GM21515 (cell line): ENCODE measurements around the gene CSNK1G3.
"Not testable (repeated sequence)": the region's sequence is repeated elsewhere in the genome, so short reads cannot be mapped to it uniquely, and the experiment has no call there.

Source experiments
- ATAC-seq: cut with Tn5 transposase; IDR thresholded peaks from one replicate; pipeline ENCODE4 v1.9.1; 2021; ENCODE audit not compliant: unreplicated experiment

CSNK1G3 gene

GRCh38 chr5:123511648-123512605, at the start of gene CSNK1G3:
CSNK1G3 (plus strand) TSS chr5:123512177; CDS start chr5:123545664, 33,487 bp downstream.
- ATAC-seq = peak; percentile 97

- ATAC-seq = not testable (repeated sequence)
Observed at GRCh38 chr5:123466839-123467238, 45.1 kb upstream of the CSNK1G3 start.

- ATAC-seq = no peak
Observed at GRCh38 chr5:123471385-123471784, 40.6 kb upstream of the CSNK1G3 start.

- no peak for ATAC-seq
Observed at GRCh38 chr5:123472150-123472924, 39.6 kb upstream of the CSNK1G3 start.

- no peak for ATAC-seq
Observed at GRCh38 chr5:123474228-123474627, 37.7 kb upstream of the CSNK1G3 start.

- ATAC-seq = no peak
Observed at GRCh38 chr5:123476731-123477130, 35.2 kb upstream of the CSNK1G3 start.

- ATAC-seq = no peak
Observed at GRCh38 chr5:123478546-123478945, 33.4 kb upstream of the CSNK1G3 start.

- no peak for ATAC-seq
Observed at GRCh38 chr5:123482258-123482657, 29.7 kb upstream of the CSNK1G3 start.

- no peak for ATAC-seq
Observed at GRCh38 chr5:123483446-123484077, 28.4 kb upstream of the CSNK1G3 start.

- ATAC-seq = no peak
Observed at GRCh38 chr5:123485275-123485674, 26.7 kb upstream of the CSNK1G3 start.

GRCh38 chr5:123486951-123487655, 24.9 kb upstream of the CSNK1G3 start:
- no peak for ATAC-seq

GRCh38 chr5:123490974-123491373, 21.0 kb upstream of the CSNK1G3 start:
- ATAC-seq = no peak

GRCh38 chr5:123495211-123495610, 16.8 kb upstream of the CSNK1G3 start:
- not testable (repeated sequence) for ATAC-seq

GRCh38 chr5:123496892-123497291, 15.1 kb upstream of the CSNK1G3 start:
- no peak for ATAC-seq

- ATAC-seq = no peak
Observed at GRCh38 chr5:123500471-123500870, 11.5 kb upstream of the CSNK1G3 start.

GRCh38 chr5:123502120-123502519, 9.9 kb upstream of the CSNK1G3 start:
- ATAC-seq = no peak

GRCh38 chr5:123503299-123503698, 8.7 kb upstream of the CSNK1G3 start:
- ATAC-seq = no peak

GRCh38 chr5:123505633-123506032, 6.3 kb upstream of the CSNK1G3 start:
- no peak for ATAC-seq

- no peak for ATAC-seq
Observed at GRCh38 chr5:123508441-123508840, 3.5 kb upstream of the CSNK1G3 start.

GRCh38 chr5:123511290-123511647, 708 bp upstream of the CSNK1G3 start:
- no peak for ATAC-seq
